GM12873 (cell line): ENCODE results near the gene CTNND2.

ENCODE experiments used
- CTCF ChIP-seq: IDR thresholded peaks from 2 replicates; pipeline ENCODE4 v1.5.1; 2012; ENCODE audit warnings: low read depth, mild to moderate bottlenecking, moderate library complexity, low read length, control low read depth; ENCODE audit not compliant: insufficient read depth; ENCODE audit errors: missing control alignments

CTNND2 gene

GRCh38 chr5:11560915-11561697 lies 343.1 kb downstream of the CTNND2 start:
- TF ChIP-seq CTCF: no peak

GRCh38 chr5:11557063-11557462 lies 347.2 kb downstream of the CTNND2 start:
- TF ChIP-seq CTCF: no peak

- no peak for TF ChIP-seq CTCF
Measured at GRCh38 chr5:11555171-11555570, 349.1 kb downstream of the CTNND2 start.

- TF ChIP-seq CTCF: no peak
Measured at GRCh38 chr5:11547730-11548129, 356.5 kb downstream of the CTNND2 start.

GRCh38 chr5:11547140-11547539 lies 357.1 kb downstream of the CTNND2 start:
- no peak for TF ChIP-seq CTCF

- no peak for TF ChIP-seq CTCF
Measured at GRCh38 chr5:11540112-11540511, 364.1 kb downstream of the CTNND2 start.

- no peak for TF ChIP-seq CTCF
Measured at GRCh38 chr5:11531811-11532555, 372.3 kb downstream of the CTNND2 start.
